Epidermal melanocyte (primary cell): ENCODE data around the gene FOXO3.
A peak's percentile ranks its signal among the peaks of the same experiment; 100 is the strongest.
"Not testable (repeated sequence)": the region's sequence is repeated elsewhere in the genome, so short reads cannot be mapped to it uniquely, and the experiment has no call there.

ENCODE experiments used
- DNase-seq: peaks from one replicate; pipeline ENCODE4 v3.0.0; 2011; ENCODE audit warnings: low spot score; ENCODE audit not compliant: insufficient read length

Gene FOXO3

GRCh38 chr6:108555399-108556052, 5.2 kb upstream of the FOXO3 start:
- no peak for DNase-seq

- DNase-seq = no peak
Measured at GRCh38 chr6:108556250-108556649, 4.5 kb upstream of the FOXO3 start.

GRCh38 chr6:108556866-108557493, 3.7 kb upstream of the FOXO3 start:
- DNase-seq = no peak

- DNase-seq = no peak
Measured at GRCh38 chr6:108557494-108558371, 3.0 kb upstream of the FOXO3 start.

GRCh38 chr6:108558372-108559096, 2.2 kb upstream of the FOXO3 start:
- peak; percentile 65 for DNase-seq

- peak; percentile 76 for DNase-seq
Measured at GRCh38 chr6:108559097-108559883, 1.4 kb upstream of the FOXO3 start.

- no peak for DNase-seq
Measured at GRCh38 chr6:108559884-108560462, 744 bp upstream of the FOXO3 start.

GRCh38 chr6:108561309-108561647, 561 bp downstream of the FOXO3 start:
- DNase-seq = not testable (repeated sequence)

- DNase-seq = no peak
Measured at GRCh38 chr6:108561742-108562502, 1.2 kb downstream of the FOXO3 start.

- no peak for DNase-seq
Measured at GRCh38 chr6:108562503-108562993, 1.8 kb downstream of the FOXO3 start.

- no peak for DNase-seq
Measured at GRCh38 chr6:108563292-108563691, 2.6 kb downstream of the FOXO3 start.

- DNase-seq = no peak
Measured at GRCh38 chr6:108564178-108564577, 3.5 kb downstream of the FOXO3 start.

GRCh38 chr6:108565091-108565766, 4.5 kb downstream of the FOXO3 start:
- DNase-seq = no peak

GRCh38 chr6:108565893-108566292, 5.2 kb downstream of the FOXO3 start:
- DNase-seq = no peak

- no peak for DNase-seq
Measured at GRCh38 chr6:108566406-108566805, 5.7 kb downstream of the FOXO3 start.

- no peak for DNase-seq
Measured at GRCh38 chr6:108568101-108568500, 7.4 kb downstream of the FOXO3 start.

- no peak for DNase-seq
Measured at GRCh38 chr6:108568551-108569305, 8.0 kb downstream of the FOXO3 start.

- no peak for DNase-seq
Measured at GRCh38 chr6:108570517-108570916, 9.8 kb downstream of the FOXO3 start.
